Neural crest cell (in vitro differentiated cells): Measurements from ENCODE around the gene TGFBR2. TPM values are rescaled to one million over a fixed set of nuclear protein-coding genes. Genes with fewer than 3 reads are reported as not detected.

Experiments used
- DNase-seq: peaks from one replicate; pipeline ENCODE4 v3.0.0; 2021; ENCODE audit warnings: low read depth, mixed read lengths, low spot score
- H3K27ac Mint-ChIP-seq: one replicate; pipeline ENCODE4 v1.8.0; 2021; ENCODE audit warnings: mild to moderate bottlenecking, mixed read lengths; ENCODE audit not compliant: unreplicated experiment
- H3K27me3 Mint-ChIP-seq: 2 replicates; pipeline ENCODE4 v1.8.0; 2021; ENCODE audit warnings: low read depth, mild to moderate bottlenecking, mixed read lengths
- H3K36me3 Mint-ChIP-seq: 2 replicates; pipeline ENCODE4 v1.8.0; 2021; ENCODE audit warnings: low read depth, mild to moderate bottlenecking, mixed read lengths
- H3K4me1 Mint-ChIP-seq: 2 replicates; pipeline ENCODE4 v1.8.0; 2021; ENCODE audit warnings: mixed read lengths
- H3K4me3 Mint-ChIP-seq: one replicate; pipeline ENCODE4 v1.8.0; 2021; ENCODE audit warnings: mild to moderate bottlenecking, mixed read lengths
- H3K9me3 Mint-ChIP-seq: 2 replicates; pipeline ENCODE4 v1.8.0; 2021; ENCODE audit warnings: mixed read lengths
- long read RNA-seq: library from polyadenylated mRNA; unstranded; transcript quantifications from one replicate; pipeline ENCODE4 v2.0.0, GENCODE V29; 2020
- total RNA-seq: library from RNA; stranded (reverse); gene quantifications from 2 replicates; pipeline ENCODE4 v1.2.1, GENCODE V29; 2021
- TF ChIP-seq, protein P1 (sequence below): fragments of 200-600 bp; sonication (generic); conservative IDR thresholded peaks from 2 replicates; pipeline ENCODE4 v1.5.0; 2021; ENCODE audit warnings: antibody characterized with exemption, mild to moderate bottlenecking

The TGFBR2 gene
- total RNA-seq: 8.5 and 8.7 TPM in 2 replicates
- long read RNA-seq, partial matches to known transcripts: 0 of 4 reads
- long read RNA-seq, other reads (novel, unspliced or antisense): 4 of 4 reads

DNA sequence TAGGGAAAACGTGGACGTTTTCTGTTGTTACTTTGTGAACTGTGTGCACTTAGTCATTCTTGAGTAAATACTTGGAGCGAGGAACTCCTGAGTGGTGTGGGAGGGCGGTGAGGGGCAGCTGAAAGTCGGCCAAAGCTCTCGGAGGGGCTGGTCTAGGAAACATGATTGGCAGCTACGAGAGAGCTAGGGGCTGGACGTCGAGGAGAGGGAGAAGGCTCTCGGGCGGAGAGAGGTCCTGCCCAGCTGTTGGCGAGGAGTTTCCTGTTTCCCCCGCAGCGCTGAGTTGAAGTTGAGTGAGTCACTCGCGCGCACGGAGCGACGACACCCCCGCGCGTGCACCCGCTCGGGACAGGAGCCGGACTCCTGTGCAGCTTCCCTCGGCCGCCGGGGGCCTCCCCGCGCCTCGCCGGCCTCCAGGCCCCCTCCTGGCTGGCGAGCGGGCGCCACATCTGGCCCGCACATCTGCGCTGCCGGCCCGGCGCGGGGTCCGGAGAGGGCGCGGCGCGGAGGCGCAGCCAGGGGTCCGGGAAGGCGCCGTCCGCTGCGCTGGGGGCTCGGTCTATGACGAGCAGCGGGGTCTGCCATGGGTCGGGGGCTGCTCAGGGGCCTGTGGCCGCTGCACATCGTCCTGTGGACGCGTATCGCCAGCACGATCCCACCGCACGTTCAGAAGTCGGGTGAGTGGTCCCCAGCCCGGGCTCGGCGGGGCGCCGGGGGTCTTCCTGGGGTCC, at the start of gene TGFBR2:
TSS of gene TGFBR2 (plus strand) at position 301 of the 731 bp plus-strand sequence. CDS start at position 584, 283 bp downstream.
- H3K4me3 Mint-ChIP-seq: peak within 1 kb of the TSS; percentile 96
- no peaks in the 10 kb centered on the region for H3K36me3 Mint-ChIP-seq
- peaks cover 15% of the 10 kb centered on the region for H3K27me3 Mint-ChIP-seq
- TF ChIP-seq, protein P1, sequence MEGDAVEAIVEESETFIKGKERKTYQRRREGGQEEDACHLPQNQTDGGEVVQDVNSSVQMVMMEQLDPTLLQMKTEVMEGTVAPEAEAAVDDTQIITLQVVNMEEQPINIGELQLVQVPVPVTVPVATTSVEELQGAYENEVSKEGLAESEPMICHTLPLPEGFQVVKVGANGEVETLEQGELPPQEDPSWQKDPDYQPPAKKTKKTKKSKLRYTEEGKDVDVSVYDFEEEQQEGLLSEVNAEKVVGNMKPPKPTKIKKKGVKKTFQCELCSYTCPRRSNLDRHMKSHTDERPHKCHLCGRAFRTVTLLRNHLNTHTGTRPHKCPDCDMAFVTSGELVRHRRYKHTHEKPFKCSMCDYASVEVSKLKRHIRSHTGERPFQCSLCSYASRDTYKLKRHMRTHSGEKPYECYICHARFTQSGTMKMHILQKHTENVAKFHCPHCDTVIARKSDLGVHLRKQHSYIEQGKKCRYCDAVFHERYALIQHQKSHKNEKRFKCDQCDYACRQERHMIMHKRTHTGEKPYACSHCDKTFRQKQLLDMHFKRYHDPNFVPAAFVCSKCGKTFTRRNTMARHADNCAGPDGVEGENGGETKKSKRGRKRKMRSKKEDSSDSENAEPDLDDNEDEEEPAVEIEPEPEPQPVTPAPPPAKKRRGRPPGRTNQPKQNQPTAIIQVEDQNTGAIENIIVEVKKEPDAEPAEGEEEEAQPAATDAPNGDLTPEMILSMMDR: peak; percentile 32
- peaks cover 31% of the 10 kb centered on the region for H3K4me1 Mint-ChIP-seq
- H3K27ac Mint-ChIP-seq: peak within 1 kb of the TSS; percentile 91
- peak; percentile 65 for DNase-seq
- H3K9me3 Mint-ChIP-seq: peaks cover 3% of the 10 kb centered on the region

DNA sequence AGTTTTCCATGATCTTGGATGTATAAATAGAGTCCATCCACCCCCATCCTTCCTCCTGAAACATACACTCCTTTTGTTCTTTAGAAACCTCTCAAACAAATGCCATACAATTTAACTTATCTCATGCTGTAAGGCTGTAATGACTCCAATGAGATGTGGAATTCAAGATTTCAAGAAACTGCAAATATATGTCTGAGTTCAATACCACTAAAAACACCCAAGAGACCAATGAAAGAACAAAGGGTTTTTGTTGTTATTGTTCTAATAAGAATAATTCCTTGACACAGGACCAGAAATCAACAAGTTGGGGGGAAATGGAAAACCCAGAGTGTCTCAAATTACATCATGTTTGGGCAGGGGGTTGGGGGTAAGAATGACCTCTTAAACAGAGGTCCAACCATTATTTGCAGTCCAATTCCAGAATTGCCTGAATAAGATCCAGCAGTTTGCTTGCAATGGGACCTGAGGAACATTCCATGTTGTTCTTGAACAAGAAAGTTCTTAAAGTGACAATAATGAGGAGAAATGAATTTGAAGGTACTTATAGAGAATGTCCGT, 48.6 kb upstream of the TGFBR2 start:
- TF ChIP-seq, protein P1: no peak
- peaks cover 11% of the 10 kb centered on the region for H3K9me3 Mint-ChIP-seq
- H3K27me3 Mint-ChIP-seq: no peaks in the 10 kb centered on the region
- H3K27ac Mint-ChIP-seq: peak overlapping the region; percentile 39
- no peak overlapping the region for H3K4me3 Mint-ChIP-seq
- peaks cover 4% of the 10 kb centered on the region for H3K36me3 Mint-ChIP-seq
- DNase-seq: no peak
- peaks cover 34% of the 10 kb centered on the region for H3K4me1 Mint-ChIP-seq

DNA sequence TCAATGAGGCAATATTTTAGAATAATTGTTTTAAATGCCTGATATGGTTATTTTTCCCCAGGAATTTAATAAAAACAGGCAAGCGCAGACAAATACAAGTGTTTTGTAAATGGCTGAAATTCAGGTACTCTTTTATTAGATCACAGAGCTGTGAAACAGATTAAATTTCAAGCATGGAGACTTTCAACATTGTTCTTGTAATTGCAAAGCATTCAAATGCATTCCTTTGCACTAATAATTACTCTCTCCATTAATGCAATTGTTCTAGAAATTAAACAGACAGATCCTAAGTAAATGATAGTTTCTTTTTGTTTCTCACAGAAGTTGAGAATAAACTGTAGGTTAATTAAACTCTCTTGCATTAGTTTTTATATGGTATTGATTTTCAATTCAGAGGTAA, 42.4 kb upstream of the TGFBR2 start:
- TF ChIP-seq, protein P1: no peak
- DNase-seq: no peak
- Mint-ChIP-seq H3K4me3 (no peak overlapping the region), H3K27ac (no peak overlapping the region), H3K36me3 (no peaks in the 10 kb centered on the region), H3K4me1 (peaks cover 17% of the 10 kb centered on the region), H3K27me3 (no peaks in the 10 kb centered on the region), H3K9me3 (peaks cover 5% of the 10 kb centered on the region)

DNA sequence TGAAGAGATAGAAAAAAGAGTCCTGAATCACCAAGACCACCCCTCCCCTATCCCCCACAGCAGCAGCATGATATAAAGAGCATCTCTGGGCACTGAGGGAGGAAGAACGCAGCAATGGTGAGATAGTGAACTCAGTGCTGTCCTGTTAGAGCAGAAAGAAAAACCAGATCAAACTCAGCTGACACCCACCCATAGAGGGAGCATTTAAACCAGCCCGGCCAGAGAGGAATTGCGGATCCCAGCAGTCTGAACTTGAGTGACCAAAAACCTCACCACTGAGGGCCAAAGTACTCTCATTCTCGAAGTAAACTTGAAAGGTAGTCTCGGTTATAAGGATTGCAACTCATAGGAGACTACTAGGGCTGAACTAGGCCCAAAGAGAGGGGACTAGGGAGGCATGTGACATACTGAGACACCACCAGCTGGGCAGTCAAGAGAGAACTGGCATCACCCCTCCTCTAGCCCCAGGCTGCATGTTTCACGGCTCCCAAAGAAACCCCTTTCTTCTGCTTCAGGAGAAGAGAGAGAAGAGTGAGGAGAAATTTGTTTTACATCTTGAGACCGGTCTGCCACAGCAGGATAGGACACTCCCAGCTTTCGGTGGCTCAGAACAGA, 39.2 kb upstream of the TGFBR2 start:
- TF ChIP-seq, protein P1: no peak
- H3K27ac Mint-ChIP-seq: no peak overlapping the region
- H3K9me3 Mint-ChIP-seq: peaks cover 2% of the 10 kb centered on the region
- H3K4me1 Mint-ChIP-seq: no peaks in the 10 kb centered on the region
- no peaks in the 10 kb centered on the region for H3K27me3 Mint-ChIP-seq
- H3K4me3 Mint-ChIP-seq: no peak overlapping the region
- peaks cover 4% of the 10 kb centered on the region for H3K36me3 Mint-ChIP-seq
- no peak for DNase-seq

DNA sequence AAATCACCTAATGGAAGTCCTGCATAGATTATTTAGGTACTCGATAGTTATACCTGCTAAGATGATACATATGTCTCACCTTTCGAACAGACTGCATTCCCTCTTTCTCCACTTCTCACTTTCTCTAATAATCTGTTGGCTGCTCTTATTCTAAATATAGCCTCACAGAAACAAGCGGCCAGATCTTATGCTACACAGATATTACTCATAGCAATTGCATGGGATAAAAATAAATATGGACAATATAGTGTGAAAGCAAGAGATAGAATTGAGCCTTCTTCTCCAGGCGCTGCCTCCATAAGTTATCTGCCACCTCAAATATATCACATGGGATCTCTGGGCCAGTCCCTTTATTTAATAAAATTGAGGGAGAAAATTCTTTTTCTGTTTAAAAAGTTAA, 29.5 kb upstream of the TGFBR2 start:
- Mint-ChIP-seq H3K27me3 (no peaks in the 10 kb centered on the region), H3K4me3 (no peak overlapping the region), H3K9me3 (peaks cover 5% of the 10 kb centered on the region), H3K27ac (no peak overlapping the region), H3K36me3 (peaks cover 3% of the 10 kb centered on the region), H3K4me1 (no peaks in the 10 kb centered on the region)
- DNase-seq: no peak
- TF ChIP-seq, protein P1: no peak
